TTC549 (cell line): ENCODE measurements around the gene STAT6.

Source experiments
- FAIRE-seq: peaks from 2 replicates; lab custom pipeline; 2012; peaks lifted over from hg19 to GRCh38; lab: Jason Lieb, UNC

Gene STAT6

DNA sequence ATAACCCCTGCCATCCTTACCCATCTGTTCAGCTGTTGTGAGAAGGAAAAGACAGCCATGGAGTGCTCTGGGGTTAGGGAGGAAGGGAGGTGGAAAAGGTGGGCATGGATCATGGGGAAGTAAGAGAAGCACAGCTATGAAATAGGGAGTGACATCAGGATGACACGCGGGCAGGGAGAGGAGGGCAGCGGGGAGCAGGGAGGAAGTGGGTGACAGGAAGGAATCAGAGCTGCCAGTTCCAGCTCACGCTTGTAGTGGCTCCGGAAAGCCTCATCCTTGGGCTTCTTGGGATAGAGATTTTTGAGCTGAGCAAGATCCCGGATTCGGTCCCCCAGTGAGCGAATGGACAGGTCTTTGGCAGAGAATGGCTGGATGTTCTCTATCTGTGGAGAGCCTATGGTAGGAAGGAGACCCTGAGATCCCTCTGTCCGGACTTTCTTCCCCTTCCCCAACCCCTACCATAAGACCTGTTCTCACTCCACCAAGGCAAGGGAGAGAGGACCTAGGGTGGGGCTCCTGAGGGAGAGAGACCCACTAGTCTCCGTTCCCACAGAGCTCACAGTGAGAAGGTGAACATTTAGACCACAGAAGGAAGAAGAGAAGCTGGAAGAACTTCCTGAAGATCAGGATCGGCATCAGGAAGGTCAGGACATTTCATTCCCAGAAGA, 12.0 kb downstream of the STAT6 start:
- no peak for FAIRE-seq

DNA sequence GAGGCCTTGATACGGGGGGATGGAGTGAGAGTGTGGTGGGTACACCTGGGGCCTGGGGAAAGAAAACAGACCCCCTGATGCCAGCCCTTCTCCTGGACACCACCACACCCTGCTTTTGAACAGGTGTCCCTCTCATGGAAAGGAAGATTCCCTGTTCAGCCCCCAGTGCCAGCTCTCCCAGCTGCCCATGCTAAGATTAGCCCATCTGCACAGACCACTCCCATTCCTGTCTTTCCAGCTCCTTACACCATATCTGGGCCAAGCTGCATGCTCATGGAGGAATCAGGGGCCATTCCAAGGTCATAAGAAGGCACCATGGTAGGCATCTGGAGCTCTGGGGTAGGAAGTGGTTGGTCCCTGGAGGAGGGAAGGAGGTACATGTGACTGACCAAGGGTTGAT, 12.6 kb downstream of the STAT6 start:
- FAIRE-seq: no peak

DNA sequence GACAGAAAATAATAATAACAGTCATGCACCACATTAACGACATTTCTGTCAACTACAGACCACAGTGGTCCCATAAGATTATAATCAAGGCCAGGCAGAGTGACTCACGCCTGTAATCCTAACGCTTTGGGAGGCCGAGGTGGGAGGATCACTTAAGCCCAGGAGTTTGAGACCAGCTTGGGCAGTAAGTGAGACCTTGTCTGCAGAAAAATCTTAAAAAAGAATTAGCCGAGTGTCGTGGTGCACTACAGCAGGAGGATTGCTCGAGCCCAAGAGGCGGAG, 13.7 kb downstream of the STAT6 start:
- FAIRE-seq: no peak

DNA sequence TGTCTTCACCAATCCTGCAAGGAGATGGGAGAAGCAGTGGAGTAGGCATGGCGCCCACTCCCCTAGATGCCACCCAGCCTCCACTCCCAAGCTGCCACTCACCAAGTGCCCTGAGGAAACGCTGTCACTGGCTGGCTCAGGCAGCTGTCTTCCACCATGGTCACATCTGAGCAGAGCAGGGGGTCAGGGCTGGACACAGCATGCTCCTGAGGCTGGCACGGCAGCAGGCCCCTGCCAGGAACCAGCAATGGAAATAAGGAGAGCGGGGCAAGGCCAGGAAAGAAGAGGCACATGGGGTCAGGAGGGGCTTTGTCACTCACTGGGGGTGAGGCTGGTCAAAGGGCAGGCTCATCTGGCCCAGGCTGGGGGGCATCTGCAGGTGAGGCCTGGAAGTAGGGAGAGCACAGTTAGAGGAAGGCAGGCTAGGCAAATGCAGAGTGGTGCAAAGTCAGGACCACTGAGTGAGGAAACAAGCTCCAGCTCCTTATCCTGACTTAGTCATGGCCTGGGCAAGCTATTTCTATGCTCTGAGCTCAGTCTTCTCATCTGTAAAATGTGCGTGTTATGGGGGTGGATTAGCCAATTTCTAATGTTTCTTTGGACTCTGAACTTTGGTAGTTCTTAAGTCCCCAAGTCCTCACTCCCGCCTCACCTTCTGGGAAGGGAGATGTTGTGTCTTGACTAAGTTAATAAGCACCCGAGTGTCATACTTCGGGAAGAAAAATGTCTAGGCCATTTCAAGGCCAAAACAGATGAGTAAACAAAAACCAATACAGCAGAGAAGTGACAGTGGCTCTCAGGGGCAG, 14.2 kb downstream of the STAT6 start:
- no peak for FAIRE-seq

DNA sequence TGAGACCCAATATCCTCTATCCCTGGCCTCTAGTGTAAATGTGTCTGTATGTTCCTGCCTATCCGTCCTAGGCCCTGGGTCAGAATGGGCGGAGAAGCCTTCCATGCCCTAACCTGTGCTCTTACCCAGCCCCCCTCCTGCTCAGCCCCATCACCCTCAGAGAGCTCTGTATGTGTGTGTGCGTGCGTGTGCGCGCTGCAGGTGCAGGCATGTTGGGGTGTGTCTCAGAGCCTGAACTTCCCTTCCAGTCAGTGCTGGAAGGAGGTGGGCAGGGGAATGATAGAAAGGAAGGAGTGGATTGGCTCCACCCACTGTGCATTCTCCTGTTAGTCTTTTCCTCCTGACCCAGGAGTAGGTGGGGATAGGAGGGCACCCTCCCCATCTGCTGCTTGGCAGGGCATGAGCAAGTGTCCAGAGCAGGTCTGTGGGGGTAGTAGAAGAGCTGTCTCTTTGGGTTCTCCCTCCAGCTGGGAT, 15.0 kb downstream of the STAT6 start:
- FAIRE-seq: no peak

DNA sequence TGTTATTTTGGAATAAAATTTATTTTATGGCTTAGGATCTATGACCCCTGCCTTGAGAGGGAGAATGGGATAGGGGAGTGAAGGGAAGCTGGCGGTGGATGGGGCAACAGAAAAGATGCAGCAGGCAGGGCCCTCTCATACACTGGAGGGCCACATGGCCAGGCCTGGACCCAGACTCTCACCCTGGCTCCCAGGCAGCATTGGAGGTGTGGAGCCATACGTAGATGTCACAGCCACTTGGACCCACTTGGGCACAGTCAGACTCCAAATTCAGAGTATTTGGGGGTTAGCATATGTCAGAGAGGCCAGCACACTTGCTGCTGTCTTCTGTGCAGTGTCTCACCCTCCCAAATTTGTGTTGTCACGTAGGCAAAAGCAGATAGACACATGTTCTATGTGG, 15.7 kb downstream of the STAT6 start:
- no peak for FAIRE-seq

DNA sequence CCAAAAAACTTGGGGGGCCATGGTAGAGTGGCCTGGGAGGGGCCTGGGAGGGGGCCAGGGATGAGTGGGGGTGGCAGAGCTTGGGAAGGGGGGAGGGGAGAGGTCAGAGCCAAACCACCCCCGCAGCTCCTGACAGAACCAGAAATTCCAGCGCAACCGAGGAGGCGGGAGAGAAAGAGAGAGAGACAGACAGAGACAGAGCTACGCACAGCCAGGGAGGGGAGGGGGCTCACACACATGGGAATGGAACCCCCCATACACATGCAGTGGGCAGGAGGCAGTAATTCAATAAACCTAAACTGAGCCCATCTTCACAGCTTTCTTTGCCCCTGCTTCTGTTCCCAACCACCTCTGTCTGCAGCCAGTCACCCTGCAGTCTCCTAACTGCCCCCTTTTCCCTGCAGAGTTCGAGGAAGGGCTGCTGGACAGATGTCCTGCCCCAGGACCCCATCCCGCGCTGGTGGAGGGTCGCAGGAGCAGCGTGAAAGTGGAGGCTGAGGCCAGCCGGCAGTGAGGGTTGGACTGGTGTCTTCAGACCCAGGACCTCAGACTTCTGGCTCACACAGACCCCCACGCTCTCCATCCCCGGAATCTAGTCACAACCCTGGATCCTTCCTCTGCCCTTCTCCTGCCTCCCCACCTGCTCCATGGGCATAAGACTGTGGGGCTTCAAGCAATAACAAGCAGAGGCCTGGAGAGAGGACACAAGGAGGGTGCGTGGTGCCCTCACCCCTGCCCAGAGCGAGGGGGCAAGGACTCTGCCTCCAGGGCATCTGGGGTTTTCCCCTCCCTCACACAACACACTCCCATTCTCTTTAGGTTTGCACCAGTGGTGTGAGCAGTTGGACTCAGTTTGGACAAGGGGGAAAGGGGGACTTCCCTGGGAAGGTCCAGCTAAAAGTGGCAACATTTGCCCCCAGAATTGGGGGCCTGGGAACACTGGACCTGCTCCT, 16.7 kb downstream of the STAT6 start:
- no peak for FAIRE-seq

DNA sequence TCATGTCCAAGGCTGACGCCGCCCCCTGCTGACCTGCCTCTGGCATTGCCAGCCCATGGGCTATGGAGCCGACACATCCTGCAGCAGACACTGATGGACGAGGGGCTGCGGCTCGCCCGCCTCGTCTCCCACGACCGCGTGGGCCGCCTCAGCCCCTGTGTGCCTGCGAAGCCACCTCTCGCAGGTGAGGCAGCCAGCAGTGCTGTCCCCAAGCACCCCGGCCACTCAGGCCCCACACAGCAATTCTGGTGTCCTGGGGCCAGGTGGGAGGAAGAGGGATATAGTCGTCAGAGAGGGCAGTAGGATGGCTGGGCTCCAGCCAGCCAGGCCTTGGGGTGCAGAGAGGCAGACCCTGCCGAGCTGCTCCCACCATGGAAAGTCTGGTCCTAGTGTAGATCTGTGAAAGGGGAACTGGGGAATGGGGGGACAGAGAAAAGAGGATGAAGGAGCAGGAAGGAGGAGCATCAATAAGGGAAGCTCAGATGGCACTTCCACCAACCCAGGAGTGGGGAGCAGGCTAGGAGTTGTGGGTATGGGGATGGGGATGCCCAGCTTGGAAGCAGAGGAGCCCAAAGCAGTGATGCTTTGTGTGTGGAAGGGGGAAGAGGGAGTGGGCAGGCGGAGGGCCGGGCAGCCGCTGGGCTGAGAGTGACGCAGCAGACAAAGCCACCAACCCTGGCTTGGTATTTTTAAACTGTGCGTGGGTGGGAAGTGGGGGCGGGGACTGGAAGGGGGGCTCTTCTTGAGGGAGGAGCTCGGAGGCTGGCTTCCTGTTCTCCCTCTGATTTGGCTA, 17.6 kb downstream of the STAT6 start:
- FAIRE-seq: peak; percentile 37

DNA sequence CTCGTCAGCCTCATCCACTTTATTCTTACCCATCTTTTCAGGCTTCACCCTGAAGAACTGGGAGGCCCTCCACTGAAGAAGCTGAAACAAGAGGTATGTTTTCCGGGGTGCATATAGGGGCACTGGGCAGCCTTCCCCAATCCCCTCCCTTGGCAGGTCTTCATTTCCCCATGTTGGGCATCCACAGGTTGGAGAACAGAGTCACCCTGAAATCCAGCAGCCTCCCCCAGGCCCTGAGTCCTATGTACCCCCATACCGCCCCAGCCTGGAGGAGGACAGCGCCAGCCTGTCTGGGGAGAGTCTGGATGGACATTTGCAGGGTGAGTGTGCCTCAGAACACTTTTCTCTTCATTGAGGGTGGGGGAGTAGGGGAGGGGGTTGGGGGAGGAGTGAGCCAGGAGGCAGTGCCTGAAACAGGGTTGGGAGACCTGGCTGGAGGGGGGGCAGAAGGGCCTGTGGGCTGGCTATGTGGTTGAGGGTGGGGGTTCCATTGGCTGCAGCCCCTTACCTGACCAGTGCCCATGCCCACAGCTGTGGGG, 18.2 kb downstream of the STAT6 start:
- FAIRE-seq: no peak

DNA sequence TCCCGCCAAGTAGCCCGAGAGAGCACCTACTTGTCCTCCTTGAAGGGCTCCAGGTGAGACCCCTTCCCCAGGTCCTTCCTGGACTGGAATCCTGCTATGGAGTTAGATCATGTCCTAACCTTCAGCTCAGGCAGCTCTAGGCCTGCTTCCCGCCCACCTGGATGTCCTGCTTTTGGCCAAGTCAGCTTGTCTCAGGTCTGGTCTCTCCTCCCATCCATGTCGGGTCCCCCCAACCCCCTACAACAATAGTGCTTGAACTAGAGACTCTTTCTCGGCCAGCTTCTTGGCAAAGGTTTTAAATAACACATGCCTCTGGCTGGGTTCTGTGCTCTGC, 18.7 kb downstream of the STAT6 start:
- no peak for FAIRE-seq

DNA sequence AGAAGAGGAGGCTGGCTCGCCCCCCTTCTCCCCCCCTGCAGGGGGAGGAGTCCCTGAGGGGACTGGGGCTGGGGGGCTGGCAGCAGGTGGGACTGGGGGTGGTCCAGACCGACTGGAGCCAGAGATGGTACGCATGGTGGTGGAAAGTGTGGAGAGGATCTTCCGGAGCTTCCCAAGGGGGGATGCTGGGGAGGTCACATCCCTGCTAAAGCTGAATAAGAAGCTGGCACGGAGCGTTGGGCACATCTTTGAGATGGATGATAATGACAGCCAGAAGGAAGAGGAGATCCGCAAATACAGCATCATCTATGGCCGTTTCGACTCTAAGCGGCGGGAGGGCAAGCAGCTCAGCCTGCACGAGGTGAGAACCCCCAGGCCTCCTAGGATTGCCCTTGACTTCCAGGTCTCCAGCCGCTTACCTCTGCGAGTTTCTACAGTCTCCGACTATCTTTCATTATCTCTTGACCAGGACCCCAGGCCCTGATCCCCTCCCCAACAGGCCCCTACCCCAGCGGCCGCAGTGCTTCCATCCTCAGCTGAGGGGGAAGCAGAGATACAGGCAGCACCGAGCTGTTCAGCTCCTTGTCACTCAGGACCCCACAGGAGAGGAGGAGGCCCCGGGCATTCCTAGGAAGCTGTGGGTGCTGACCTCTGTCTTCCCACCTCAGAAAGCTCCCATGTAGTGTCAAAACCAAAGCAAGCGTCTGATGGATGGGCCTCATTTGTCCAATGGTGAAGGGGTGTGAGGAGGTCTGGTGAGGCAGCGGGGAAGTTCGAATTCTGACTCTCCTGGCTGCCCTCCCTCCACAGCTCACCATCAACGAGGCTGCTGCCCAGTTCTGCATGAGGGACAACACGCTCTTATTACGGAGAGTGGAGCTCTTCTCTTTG, 19.3 kb downstream of the STAT6 start:
- FAIRE-seq: no peak

DNA sequence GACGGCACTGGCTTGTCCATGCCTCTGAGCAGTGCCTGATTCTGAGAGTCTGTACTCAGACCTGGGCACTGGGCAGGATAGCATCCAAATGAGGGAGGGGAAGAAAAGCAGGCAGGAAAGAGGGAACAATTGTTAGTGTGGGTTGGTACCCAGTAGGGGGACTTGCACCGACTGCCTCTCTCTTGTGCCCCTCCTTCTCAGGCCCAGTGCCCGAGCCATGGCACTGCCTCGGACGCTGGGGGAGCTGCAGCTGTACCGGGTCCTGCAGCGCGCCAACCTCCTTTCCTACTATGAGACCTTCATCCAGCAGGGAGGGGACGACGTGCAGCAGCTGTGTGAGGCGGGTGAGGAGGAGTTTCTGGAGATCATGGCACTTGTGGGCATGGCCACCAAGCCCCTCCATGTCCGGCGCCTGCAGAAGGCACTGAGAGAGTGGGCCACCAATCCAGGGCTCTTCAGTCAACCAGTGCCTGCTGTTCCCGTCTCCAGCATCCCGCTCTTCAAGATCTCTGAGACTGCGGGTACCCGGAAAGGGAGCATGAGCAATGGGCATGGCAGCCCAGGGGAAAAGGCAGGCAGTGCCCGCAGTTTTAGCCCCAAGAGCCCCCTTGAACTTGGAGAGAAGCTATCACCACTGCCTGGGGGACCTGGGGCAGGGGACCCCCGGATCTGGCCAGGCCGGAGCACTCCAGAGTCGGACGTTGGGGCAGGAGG, 20.1 kb downstream of the STAT6 start:
- no peak for FAIRE-seq

DNA sequence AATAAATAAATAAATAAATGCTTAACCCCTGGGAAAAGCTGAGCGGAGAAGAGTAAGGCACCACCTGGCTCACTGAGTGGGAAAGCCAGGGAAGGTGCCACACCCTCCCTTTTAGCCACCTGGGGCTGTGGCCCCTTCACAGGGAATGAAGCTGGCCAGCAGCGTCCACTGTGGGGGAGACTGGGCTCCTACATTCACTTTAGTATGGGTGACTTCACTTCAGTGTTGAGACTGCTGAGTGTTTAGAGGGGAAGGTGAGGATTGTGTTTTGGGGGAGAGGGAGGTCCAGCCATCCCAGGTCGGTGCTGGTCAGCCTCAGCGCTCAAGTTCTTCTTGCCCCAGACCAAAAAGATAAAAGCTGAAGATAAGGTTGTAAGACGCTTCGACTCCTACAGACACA, 20.7 kb downstream of the STAT6 start:
- no peak for FAIRE-seq

DNA sequence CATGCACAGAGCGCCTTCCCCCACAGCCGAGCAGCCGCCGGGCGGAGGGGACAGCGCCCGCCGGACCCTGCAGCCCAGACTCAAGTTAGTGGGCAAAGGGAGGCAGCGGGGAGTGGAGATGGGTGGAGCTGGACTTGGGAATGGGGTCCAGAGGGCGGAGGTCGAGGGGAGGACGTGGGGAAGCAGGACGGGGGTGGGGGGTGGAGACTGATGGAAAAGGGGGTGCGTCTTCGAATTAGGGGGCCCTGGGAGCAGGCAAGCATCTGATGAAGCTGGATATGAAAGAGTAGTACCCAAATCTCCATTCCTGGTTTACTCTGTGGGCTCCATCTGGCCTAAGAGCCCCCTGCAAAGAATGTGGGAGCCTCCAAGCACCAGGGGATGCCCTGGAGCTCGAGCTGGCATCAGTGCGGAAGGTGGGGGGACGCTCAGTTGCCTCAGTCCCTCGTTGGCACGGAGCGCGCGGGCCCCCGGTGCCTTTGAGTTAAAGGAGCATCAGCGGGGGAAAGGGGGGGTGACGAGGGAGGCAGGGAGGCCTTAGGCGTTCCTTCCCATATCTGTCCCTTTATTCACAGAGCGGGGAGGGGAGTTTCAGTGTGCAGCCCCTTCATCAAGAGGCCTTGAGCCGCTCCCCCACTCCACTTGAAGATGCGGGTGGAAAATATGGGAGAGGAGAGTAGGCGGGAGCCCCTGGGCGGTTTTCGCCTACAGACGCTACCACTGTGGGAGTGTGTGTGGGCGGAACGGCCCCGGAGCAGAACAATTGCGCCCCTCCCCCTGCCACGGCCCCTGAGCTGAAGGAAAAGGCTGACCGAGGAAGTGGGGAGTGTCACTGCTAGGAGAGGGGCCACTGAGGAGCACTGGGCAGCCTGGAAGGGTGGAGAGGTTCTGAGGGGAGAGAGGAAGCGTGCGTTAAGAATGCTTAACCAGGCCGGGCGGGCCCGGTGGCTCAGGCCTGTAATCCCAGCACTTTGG, 21.6 kb downstream of the STAT6 start:
- no peak for FAIRE-seq

DNA sequence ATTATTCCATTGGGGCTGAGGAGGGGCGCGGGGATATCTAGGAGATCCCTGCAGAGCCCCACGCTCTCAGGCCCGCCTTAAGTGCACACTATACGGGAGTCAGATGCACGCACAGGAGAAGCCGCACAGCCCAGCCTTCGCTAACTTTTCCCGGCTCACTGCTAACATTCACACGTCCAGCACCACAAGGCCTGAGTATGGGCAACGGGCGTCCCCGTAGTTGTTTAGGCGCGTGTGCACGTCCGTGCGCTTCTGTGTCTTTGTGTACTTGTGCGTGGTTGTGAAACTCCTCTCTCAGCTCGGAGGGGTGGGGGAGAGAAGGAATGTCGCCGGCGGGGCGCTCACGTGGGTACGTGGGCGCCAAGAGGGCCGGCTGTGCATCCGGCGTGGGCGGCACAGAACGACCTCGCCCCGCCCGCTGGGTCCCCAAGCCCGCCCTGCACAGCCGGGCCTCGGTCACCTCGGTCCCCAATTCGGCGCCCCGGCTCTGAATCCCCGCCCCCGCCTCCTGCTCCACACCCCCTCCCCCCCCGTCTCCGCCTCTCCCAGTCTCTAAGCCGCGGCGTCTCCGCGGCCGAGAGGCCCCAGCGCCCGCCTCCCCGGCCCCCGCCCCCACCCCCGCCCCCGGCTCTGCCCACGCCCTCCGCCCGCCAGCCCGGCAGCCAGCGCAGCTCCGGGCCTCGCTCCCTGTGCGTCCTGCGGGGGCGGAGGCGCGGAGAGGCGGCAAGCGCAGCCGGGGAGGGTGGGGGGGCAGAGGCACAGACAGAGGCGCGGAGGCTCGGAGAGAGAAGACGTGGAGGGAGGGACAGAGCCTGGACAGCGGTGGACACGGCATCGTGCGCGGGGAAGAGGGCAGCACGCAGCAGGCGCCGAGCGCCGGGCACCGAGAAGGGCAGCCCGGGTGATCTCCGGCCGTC, 22.6 kb downstream of the STAT6 start, which contains the start of gene NAB2:
NAB2 (plus strand) TSS at position 761 of the 917 bp plus-strand sequence. CDS start 158 bp downstream, outside the sequence.
- FAIRE-seq: no peak

DNA sequence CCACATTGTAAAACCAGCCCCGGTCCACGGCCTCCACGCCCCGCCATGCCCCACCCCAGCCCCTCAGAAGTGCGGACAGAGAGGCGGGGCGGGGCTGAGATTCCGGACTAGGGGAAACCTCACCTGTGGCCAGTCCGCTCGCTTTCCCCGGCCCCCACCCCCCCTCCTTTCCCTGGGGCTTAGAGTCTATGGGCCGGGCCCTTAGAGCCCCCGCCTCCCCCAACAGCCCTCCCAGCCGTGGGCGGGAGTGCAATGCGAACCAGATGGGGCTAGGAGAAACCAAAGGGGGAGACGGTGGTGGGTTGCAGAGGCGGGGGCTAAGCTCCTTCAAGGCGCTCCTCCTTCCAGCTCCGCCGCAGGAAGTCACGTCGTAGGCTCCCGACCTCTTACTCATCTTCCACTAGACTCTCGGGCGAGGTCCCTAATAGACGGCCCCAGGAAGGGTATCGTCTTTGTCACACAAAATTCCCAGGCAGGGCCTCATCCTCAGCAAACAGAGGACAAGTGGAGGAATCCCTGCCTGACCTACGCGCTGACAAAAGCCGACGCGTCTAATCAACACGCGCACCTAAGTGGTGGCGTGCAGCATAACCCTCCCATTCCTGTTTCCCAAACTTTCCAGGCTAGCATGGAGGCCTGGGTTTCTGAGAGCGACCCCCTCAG, 23.3 kb downstream of the STAT6 start:
- FAIRE-seq: no peak

DNA sequence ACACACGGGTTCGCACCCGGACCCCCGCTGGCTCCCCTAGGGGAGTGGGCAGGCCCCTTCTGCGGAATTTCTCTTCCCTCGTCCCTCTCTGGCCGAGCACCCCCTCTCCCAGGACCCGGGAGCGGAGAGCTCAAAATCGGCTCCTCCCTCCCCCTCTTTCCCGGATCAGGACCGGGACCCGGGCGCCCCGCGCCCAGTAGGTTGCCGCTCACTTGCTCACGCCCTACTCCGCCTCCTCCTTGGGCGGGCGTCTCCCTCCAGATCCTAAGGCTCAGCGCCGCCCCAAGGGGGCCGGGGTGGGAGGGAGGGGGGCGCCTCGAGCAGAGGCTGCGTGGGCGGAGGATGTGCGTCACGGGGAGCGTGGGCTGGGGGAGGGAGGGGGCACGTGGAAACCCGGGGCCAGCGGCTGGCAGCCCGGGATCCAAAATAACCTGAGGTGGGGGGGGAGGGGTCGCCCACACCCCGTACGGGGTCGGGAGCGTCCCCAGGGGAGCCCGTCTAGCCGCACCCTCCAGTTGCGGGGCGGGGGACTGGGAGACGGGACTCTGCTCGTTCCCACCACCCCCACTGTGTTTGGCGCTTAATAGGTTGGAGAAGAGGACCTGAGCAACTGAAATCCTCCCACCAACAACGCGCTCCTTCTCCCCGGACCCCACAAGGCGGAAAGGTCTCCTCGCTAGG, 24.0 kb downstream of the STAT6 start:
- FAIRE-seq: no peak
